Hepatocyte (in vitro differentiated cells): ENCODE data around the gene SLAIN1. TPM values are rescaled to one million over a fixed set of nuclear protein-coding genes. Genes with fewer than 3 reads are reported as not detected.

ENCODE experiments used
- DNase-seq: peaks from one replicate; pipeline ENCODE4 v3.0.0-alpha.2; 2016; ENCODE audit warnings: low spot score
- H2AFZ ChIP-seq: fragments of 200-600 bp; sonication (generic); 2 replicates; pipeline ENCODE4 v1.6.0; 2016; ENCODE audit warnings: antibody characterized with exemption, mild to moderate bottlenecking
- H3K27ac ChIP-seq: fragments of 200-600 bp; sonication (generic); 2 replicates; pipeline ENCODE4 v1.5.1; 2016; ENCODE audit warnings: mild to moderate bottlenecking
- H3K27me3 ChIP-seq: fragments of 200-600 bp; sonication (generic); 2 replicates; pipeline ENCODE4 v1.6.1; 2016
- H3K36me3 ChIP-seq: fragments of 200-600 bp; sonication (generic); replicated peaks from 2 replicates; pipeline ENCODE4 v1.5.1; 2016; ENCODE audit warnings: low read depth; ENCODE audit not compliant: insufficient read depth
- H3K4me1 ChIP-seq: fragments of 200-600 bp; sonication (generic); 2 replicates; pipeline ENCODE4 v1.5.1; 2016; ENCODE audit warnings: mild to moderate bottlenecking, moderate library complexity; ENCODE audit not compliant: insufficient read depth
- H3K4me2 ChIP-seq: fragments of 200-600 bp; sonication (generic); 2 replicates; pipeline ENCODE4 v1.6.0; 2016
- H3K4me3 ChIP-seq: fragments of 200-600 bp; sonication (generic); 2 replicates; pipeline ENCODE4 v1.5.1; 2016; ENCODE audit warnings: mild to moderate bottlenecking
- H3K79me2 ChIP-seq: fragments of 200-600 bp; sonication (generic); 2 replicates; pipeline ENCODE4 v1.6.0; 2017; ENCODE audit warnings: mild to moderate bottlenecking
- H3K9me2 ChIP-seq: fragments of 200-600 bp; sonication (generic); replicated peaks from 2 replicates; pipeline ENCODE4 v1.6.0; 2017; ENCODE audit warnings: mild to moderate bottlenecking; ENCODE audit not compliant: insufficient read depth
- H3K9me3 ChIP-seq: fragments of 200-600 bp; sonication (generic); 2 replicates; pipeline ENCODE4 v1.5.1; 2016; ENCODE audit warnings: low read depth, mild to moderate bottlenecking
- H4K20me1 ChIP-seq: fragments of 200-600 bp; sonication (generic); 2 replicates; pipeline ENCODE4 v1.6.0; 2016; ENCODE audit warnings: mild to moderate bottlenecking; ENCODE audit not compliant: insufficient read depth, poor library complexity, severe bottlenecking
- EZH2 ChIP-seq: fragments of 200-600 bp; sonication (generic); IDR thresholded peaks from 2 replicates; pipeline ENCODE4 v1.6.1; 2016; ENCODE audit warnings: antibody characterized with exemption, mild to moderate bottlenecking, borderline replicate concordance
- EZH2phosphoT487 ChIP-seq: fragments of 200-600 bp; sonication (generic); IDR thresholded peaks from one replicate; pipeline ENCODE4 v1.6.1; 2018; ENCODE audit warnings: antibody characterized with exemption, mild to moderate bottlenecking, low read depth, moderate library complexity; ENCODE audit not compliant: unreplicated experiment, severe bottlenecking
- WGBS: methylation state at CpG from one replicate; pipeline ENCODE4 v1.1.6; 2016; ENCODE audit warnings: low lambda C conversion rate; ENCODE audit errors: missing lambda C conversion rate; 5-methylcytosine and 5-hydroxymethylcytosine counted together
- polyA plus RNA-seq: library from polyadenylated mRNA; unstranded; fragments of >200 nt; fragmentation: Nextera tagmentation; extraction: Ambion mirVana; gene quantifications from 2 replicates; pipeline ENCODE4 v1.2.1, GENCODE V29; 2016
- total RNA-seq: library from RNA; depleted of rRNA; stranded (reverse); fragments of >200 nt; gene quantifications from 2 replicates; pipeline ENCODE4 v1.2.3, GENCODE V29; 2014
- TF ChIP-seq, protein P1 (sequence below): fragments of 200-600 bp; sonication (generic); IDR thresholded peaks from 2 replicates; pipeline ENCODE4 v1.5.1; 2016; ENCODE audit warnings: antibody characterized with exemption, mild to moderate bottlenecking; ENCODE audit not compliant: poor library complexity

SLAIN1 gene
- total and polyA plus RNA-seq, 2 experiments from 2014 or later, result 6.0 to 19.5 TPM

DNA sequence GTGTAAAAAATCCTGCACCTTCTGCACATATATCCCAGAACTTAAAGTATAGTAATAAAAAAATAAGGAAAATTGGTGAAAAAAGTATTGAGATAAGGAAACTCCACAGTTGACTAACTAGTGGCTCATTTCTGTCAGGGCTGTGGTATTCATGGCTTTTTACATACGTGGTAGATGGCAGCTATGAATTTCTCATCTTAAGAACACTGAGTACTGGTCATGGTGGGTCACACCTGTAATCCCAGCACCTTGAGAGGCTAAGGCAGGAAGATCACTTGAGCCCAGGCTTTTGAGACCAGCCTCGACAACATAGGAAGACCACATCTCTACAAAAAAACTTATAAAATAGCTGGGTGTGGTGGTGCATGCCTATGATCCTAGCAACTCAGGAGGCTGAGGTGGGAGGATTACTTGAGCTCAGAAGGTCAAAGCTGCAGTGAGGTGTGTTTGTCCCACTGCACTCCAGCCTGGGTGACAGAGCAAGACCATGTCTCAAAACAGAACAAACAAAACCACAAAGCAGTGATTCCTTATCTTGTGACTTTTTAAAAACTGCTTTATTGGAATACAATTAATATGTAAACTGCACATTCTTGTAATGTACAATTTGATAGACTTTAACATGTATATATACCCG, 16.8 kb downstream of the SLAIN1 start:
- no peak overlapping the region for H3K4me3 ChIP-seq
- H3K4me1 ChIP-seq, result no peaks in the 10 kb centered on the region
- no peaks in the 10 kb centered on the region for H3K9me2 ChIP-seq
- H3K27me3 ChIP-seq, result no peaks in the 10 kb centered on the region
- H3K36me3 ChIP-seq, result no peaks in the 10 kb centered on the region
- no peaks in the 10 kb centered on the region for H4K20me1 ChIP-seq
- no peak for TF ChIP-seq EZH2phosphoT487
- TF ChIP-seq, protein P1, sequence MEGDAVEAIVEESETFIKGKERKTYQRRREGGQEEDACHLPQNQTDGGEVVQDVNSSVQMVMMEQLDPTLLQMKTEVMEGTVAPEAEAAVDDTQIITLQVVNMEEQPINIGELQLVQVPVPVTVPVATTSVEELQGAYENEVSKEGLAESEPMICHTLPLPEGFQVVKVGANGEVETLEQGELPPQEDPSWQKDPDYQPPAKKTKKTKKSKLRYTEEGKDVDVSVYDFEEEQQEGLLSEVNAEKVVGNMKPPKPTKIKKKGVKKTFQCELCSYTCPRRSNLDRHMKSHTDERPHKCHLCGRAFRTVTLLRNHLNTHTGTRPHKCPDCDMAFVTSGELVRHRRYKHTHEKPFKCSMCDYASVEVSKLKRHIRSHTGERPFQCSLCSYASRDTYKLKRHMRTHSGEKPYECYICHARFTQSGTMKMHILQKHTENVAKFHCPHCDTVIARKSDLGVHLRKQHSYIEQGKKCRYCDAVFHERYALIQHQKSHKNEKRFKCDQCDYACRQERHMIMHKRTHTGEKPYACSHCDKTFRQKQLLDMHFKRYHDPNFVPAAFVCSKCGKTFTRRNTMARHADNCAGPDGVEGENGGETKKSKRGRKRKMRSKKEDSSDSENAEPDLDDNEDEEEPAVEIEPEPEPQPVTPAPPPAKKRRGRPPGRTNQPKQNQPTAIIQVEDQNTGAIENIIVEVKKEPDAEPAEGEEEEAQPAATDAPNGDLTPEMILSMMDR, result no peak
- TF ChIP-seq EZH2, result no peak
- peaks cover 3% of the 10 kb centered on the region for H3K9me3 ChIP-seq
- no peak overlapping the region for H3K27ac ChIP-seq
- DNase-seq, result no peak
- H3K4me2 ChIP-seq, result no peak overlapping the region
- H2AFZ ChIP-seq, result no peak overlapping the region
- 93% methylated on average over 3 of the region's 3 CpGs for WGBS
- H3K79me2 ChIP-seq, result peaks cover 5% of the 10 kb centered on the region

DNA sequence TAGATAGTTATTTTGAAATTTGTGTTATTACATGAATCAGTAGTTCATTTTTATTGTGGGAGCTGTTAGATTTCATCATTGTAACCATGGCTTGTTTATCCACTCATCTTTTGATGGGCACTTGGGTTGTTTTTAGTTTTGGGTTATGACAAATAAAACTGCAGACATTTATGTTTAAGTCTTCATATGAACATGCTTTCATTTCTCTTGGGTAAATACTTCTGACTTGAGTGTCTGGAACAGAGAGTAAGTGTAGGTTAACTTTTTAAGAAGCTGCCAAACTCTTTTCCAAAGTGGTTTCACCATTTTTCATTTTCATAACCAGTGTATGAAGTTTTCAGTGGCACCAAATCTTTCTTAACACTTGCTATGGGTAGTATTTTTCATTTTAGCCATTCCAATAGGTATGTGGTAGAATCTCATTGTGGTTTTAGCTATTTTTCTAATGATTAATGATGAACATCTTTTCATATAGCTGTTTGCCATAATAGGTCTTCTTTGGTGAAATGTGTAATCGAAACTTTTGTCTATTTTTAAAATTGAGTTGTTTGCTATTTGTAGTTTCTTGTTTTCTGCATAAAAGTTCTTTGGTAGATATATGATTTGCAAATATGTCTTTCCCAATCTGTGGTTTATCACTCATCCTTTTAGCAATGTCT, 17.9 kb downstream of the SLAIN1 start:
- no peaks in the 10 kb centered on the region for H3K36me3 ChIP-seq
- TF ChIP-seq EZH2 (no peak), EZH2phosphoT487 (no peak)
- TF ChIP-seq, protein P1, result no peak
- 94% methylated on average over 1 of the region's 1 CpG for WGBS
- H2AFZ ChIP-seq, result no peak overlapping the region
- H3K27me3 ChIP-seq, result no peaks in the 10 kb centered on the region
- H3K9me3 ChIP-seq, result peaks cover 3% of the 10 kb centered on the region
- H3K9me2 ChIP-seq, result no peaks in the 10 kb centered on the region
- no peak overlapping the region for H3K4me3 ChIP-seq
- no peak overlapping the region for H3K4me2 ChIP-seq
- H3K4me1 ChIP-seq, result no peaks in the 10 kb centered on the region
- DNase-seq, result no peak
- no peak overlapping the region for H3K27ac ChIP-seq
- H3K79me2 ChIP-seq, result peaks cover 5% of the 10 kb centered on the region
- H4K20me1 ChIP-seq, result no peaks in the 10 kb centered on the region

DNA sequence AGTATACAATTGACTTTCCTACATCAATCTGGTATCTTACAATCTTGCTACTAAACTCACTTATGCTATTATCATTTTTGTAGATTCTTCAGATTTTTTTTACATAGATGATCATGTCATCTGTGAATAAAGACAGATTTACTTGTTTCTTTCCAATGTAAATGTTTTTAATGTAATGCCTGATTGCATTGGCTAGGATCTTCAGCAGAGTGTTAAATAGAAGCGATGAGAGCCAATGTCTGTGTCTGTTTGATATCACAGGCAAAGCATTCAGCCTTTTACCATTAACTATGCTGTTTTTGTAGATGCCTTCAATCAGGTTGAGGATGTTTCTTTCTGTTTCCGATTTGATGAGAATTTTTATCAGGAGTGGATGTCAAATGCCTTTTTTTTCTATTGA, 19.2 kb downstream of the SLAIN1 start:
- Histone ChIP-seq H3K27ac (no peak overlapping the region), H4K20me1 (no peaks in the 10 kb centered on the region), H2AFZ (no peak overlapping the region), H3K9me3 (no peaks in the 10 kb centered on the region), H3K9me2 (no peaks in the 10 kb centered on the region), H3K4me1 (no peaks in the 10 kb centered on the region), H3K36me3 (no peaks in the 10 kb centered on the region), H3K4me2 (no peak overlapping the region), H3K4me3 (no peak overlapping the region), H3K27me3 (no peaks in the 10 kb centered on the region), H3K79me2 (peaks cover 5% of the 10 kb centered on the region)
- TF ChIP-seq EZH2 (no peak), EZH2phosphoT487 (no peak)
- TF ChIP-seq, protein P1, result no peak
- 47% methylated on average over 2 of the region's 2 CpGs for WGBS
- no peak for DNase-seq
